ENCODE measurements around the gene ROBO4.

DNA sequence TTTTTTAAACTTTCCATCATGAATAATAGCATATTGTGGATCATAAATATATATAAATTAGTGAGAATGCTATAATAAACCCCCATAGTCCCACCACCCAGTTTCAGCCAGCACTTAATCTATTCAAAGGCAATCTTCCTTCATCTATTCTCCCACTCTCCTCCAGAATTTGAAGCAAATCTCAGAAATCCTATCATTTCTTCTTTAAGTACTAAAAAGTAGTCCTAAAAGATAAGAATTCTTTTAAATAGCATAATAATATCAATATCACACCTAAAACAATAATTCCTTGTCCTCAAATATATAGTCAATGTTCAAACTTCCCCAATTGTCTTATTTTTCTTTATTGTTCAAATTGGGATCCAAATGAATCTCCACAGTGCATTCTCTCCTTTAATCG is 57.0 kb downstream of the ROBO4 start:
- TF ChIP-seq PPARA (CRISPR knock-in tag; IDR thresholded peaks at IDR 0.05; ENCODE audit: borderline replicate concordance) (no peak), ZNF8 (CRISPR knock-in tag; IDR thresholded peaks at IDR 0.05) (no peak)

Measured in SK-N-SH treated with all-trans-retinoic acid at 6 μM for 48 hours (cell line).